Gastroesophageal sphincter (tissue), 3 donors: ENCODE measurements around the gene GRIA2.

ENCODE experiments used
- CTCF ChIP-seq, 4 experiments: fragments of 200-600 bp in 2 of 4; fragments of 450-650 bp in 2 of 4; sonication (generic) in 1 of 4; IDR thresholded peaks; one replicate each; pipeline ENCODE4 v1.5.1; 2017 to 2019; ENCODE audit warnings: antibody characterized with exemption in 4 of 4, mild to moderate bottlenecking in 2 of 4, moderate library complexity in 2 of 4
- EP300 ChIP-seq: sonication (generic); formaldehyde crosslinking; IDR thresholded peaks from one replicate; pipeline ENCODE4 v1.6.1; 2017; ENCODE audit warnings: antibody characterized with exemption, mild to moderate bottlenecking
- POLR2A ChIP-seq, 2 donors: fragments of 450-650 bp; IDR thresholded peaks; one replicate each; pipeline ENCODE4 v1.6.1; 2017; ENCODE audit warnings: antibody characterized with exemption in 2 of 2, mild to moderate bottlenecking in 2 of 2, moderate library complexity in 1 of 2

- no peak for TF ChIP-seq CTCF (IDR thresholded peaks at IDR 0.05)
- TF ChIP-seq EP300: no peak
- no peak for TF ChIP-seq POLR2A (IDR thresholded peaks at IDR 0.05)
Observed at GRCh38 chr4:157372567-157372966, 152.0 kb downstream of the GRIA2 start.
